Progenitor cell of endocrine pancreas (in vitro differentiated cells): Measurements from ENCODE around the gene ACOT12. TPM values are rescaled to one million over a fixed set of nuclear protein-coding genes. Genes with fewer than 3 reads are reported as not detected.

Experiments used
- DNase-seq: peaks from one replicate; pipeline ENCODE4 v3.0.0; 2021; ENCODE audit warnings: low spot score; ENCODE audit not compliant: unreplicated experiment
- H3K27ac Mint-ChIP-seq: 2 replicates; pipeline ENCODE4 v1.8.0; 2021; ENCODE audit warnings: mild to moderate bottlenecking, moderate library complexity, mixed read lengths
- H3K27me3 Mint-ChIP-seq: 2 replicates; pipeline ENCODE4 v1.8.0; 2021; ENCODE audit warnings: mixed read lengths
- H3K36me3 Mint-ChIP-seq: 2 replicates; pipeline ENCODE4 v1.8.0; 2022; ENCODE audit warnings: mixed read lengths; ENCODE audit not compliant: insufficient read depth
- H3K4me1 Mint-ChIP-seq: 2 replicates; pipeline ENCODE4 v1.8.0; 2021; ENCODE audit warnings: low read depth, mixed read lengths
- H3K4me3 Mint-ChIP-seq: 2 replicates; pipeline ENCODE4 v1.8.0; 2021; ENCODE audit warnings: low read depth, mild to moderate bottlenecking, moderate library complexity, mixed read lengths
- H3K9me3 Mint-ChIP-seq: 2 replicates; pipeline ENCODE4 v1.8.0; 2021; ENCODE audit warnings: low read depth, mixed read lengths
- CTCF ChIP-seq: fragments of 200-600 bp; sonication (generic); IDR thresholded peaks from one replicate; pipeline ENCODE4 v1.5.0; 2021; ENCODE audit warnings: antibody characterized with exemption, mild to moderate bottlenecking; ENCODE audit not compliant: unreplicated experiment
- total RNA-seq: library from RNA; stranded (reverse); gene quantifications from 2 replicates; pipeline ENCODE4 v1.2.1, GENCODE V29; 2021

ACOT12 gene
- total RNA-seq, 1 donor from 2014 or later = not detected

- peaks cover 10% of the 10 kb centered on the region for H3K36me3 Mint-ChIP-seq
- no peak overlapping the region for H3K4me3 Mint-ChIP-seq
- no peaks in the 10 kb centered on the region for H3K9me3 Mint-ChIP-seq
- peak overlapping the region; percentile 60 for H3K27ac Mint-ChIP-seq
- peaks cover 15% of the 10 kb centered on the region for H3K4me1 Mint-ChIP-seq
- DNase-seq = no peak
- no peak for TF ChIP-seq CTCF
- H3K27me3 Mint-ChIP-seq = no peaks in the 10 kb centered on the region
Observed at GRCh38 chr5:81422671-81423070, 28.7 kb upstream of the ACOT12 start.

- H3K9me3 Mint-ChIP-seq = no peaks in the 10 kb centered on the region
- H3K27me3 Mint-ChIP-seq = no peaks in the 10 kb centered on the region
- TF ChIP-seq CTCF = no peak
- peaks cover 8% of the 10 kb centered on the region for H3K4me1 Mint-ChIP-seq
- no peak overlapping the region for H3K4me3 Mint-ChIP-seq
- DNase-seq = no peak
- peak overlapping the region; percentile 47 for H3K27ac Mint-ChIP-seq
- peaks cover 10% of the 10 kb centered on the region for H3K36me3 Mint-ChIP-seq
Observed at GRCh38 chr5:81420039-81420667, 26.2 kb upstream of the ACOT12 start.

GRCh38 chr5:81418606-81419005 is 24.7 kb upstream of the ACOT12 start:
- DNase-seq = no peak
- no peak overlapping the region for H3K4me3 Mint-ChIP-seq
- H3K4me1 Mint-ChIP-seq = peaks cover 8% of the 10 kb centered on the region
- no peak overlapping the region for H3K27ac Mint-ChIP-seq
- TF ChIP-seq CTCF = no peak
- H3K36me3 Mint-ChIP-seq = peaks cover 10% of the 10 kb centered on the region
- no peaks in the 10 kb centered on the region for H3K9me3 Mint-ChIP-seq
- H3K27me3 Mint-ChIP-seq = no peaks in the 10 kb centered on the region

GRCh38 chr5:81417052-81417451 is 23.1 kb upstream of the ACOT12 start:
- Mint-ChIP-seq H3K27me3 (no peaks in the 10 kb centered on the region), H3K4me1 (no peaks in the 10 kb centered on the region), H3K4me3 (no peak overlapping the region), H3K9me3 (no peaks in the 10 kb centered on the region), H3K27ac (no peak overlapping the region), H3K36me3 (peaks cover 10% of the 10 kb centered on the region)
- no peak for TF ChIP-seq CTCF
- DNase-seq = no peak

- Mint-ChIP-seq H3K27ac (no peak overlapping the region), H3K4me3 (no peak overlapping the region), H3K9me3 (no peaks in the 10 kb centered on the region), H3K36me3 (no peaks in the 10 kb centered on the region), H3K27me3 (no peaks in the 10 kb centered on the region), H3K4me1 (peaks cover 23% of the 10 kb centered on the region)
- no peak for DNase-seq
- no peak for TF ChIP-seq CTCF
Observed at GRCh38 chr5:81409896-81410295, 16.0 kb upstream of the ACOT12 start.
